Lower leg skin (tissue), 3 donors: ENCODE data around the gene CCDC142.

Experiments
- POLR2A ChIP-seq, 2 donors: fragments of 450-650 bp; IDR thresholded peaks; one replicate each; pipeline ENCODE4 v1.6.1; 2016 to 2017; ENCODE audit warnings: antibody characterized with exemption in 2 of 2, mild to moderate bottlenecking in 1 of 2, moderate library complexity in 1 of 2
- TF ChIP-seq, protein P1 (sequence below), 3 donors: fragments of 450-650 bp; IDR thresholded peaks; one replicate each; pipeline ENCODE4 v1.5.1; 2016; ENCODE audit warnings: antibody characterized with exemption in 3 of 3, mild to moderate bottlenecking in 3 of 3, moderate library complexity in 2 of 3

DNA sequence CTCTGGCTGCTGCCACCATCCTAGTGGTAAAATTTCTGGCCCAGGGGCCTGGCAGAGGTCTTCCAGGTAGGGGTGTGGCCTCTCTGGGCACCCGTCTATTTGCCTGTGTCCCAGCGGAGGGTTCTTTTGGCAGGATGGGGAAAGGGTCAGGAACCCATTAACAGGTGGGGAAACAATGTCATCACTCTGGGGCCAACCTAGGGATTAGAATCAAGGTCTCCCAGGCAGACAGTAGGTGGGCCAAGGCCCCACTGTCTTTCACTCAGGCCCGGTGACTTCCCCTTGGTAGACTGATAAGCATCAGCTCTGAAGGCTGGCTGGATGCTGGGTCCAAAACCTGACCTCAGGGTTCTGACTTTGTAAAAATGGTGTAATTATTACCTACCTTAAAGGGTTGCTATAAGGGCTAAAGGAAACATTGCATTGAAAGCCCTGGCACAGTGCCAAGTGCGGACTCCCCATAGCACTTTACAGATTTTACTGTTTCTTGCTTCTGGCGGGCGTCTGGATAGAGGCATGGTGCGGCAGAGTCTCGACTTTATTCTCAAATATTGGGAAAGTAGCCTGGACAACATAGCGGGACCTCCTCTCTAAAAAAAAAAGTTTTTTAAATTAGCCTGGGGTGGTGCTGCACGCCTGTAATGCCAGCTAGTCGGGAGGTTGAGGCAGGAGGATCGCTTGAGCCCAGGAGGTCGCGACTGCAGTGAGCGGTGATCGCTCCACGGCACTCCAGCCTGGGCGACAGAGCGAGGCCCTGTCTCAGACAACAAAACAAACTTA, 14.4 kb upstream of the CCDC142 start:
- no peak for TF ChIP-seq POLR2A (IDR thresholded peaks at IDR 0.05)
- TF ChIP-seq, protein P1, sequence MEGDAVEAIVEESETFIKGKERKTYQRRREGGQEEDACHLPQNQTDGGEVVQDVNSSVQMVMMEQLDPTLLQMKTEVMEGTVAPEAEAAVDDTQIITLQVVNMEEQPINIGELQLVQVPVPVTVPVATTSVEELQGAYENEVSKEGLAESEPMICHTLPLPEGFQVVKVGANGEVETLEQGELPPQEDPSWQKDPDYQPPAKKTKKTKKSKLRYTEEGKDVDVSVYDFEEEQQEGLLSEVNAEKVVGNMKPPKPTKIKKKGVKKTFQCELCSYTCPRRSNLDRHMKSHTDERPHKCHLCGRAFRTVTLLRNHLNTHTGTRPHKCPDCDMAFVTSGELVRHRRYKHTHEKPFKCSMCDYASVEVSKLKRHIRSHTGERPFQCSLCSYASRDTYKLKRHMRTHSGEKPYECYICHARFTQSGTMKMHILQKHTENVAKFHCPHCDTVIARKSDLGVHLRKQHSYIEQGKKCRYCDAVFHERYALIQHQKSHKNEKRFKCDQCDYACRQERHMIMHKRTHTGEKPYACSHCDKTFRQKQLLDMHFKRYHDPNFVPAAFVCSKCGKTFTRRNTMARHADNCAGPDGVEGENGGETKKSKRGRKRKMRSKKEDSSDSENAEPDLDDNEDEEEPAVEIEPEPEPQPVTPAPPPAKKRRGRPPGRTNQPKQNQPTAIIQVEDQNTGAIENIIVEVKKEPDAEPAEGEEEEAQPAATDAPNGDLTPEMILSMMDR (IDR thresholded peaks at IDR 0.05): no peak
